HAP-1 (cell line): ENCODE data around the gene SLC25A30.
"Not testable (repeated sequence)": the region's sequence is repeated elsewhere in the genome, so short reads cannot be mapped to it uniquely, and the experiment has no call there.

ENCODE experiments used
- DNase-seq, 2 experiments: peaks; one replicate each; pipeline ENCODE4 v3.0.0-alpha.2; 2016 to 2020; ENCODE audit warnings: low spot score in 2 of 2
- H3K27me3 ChIP-seq: fragments of 250-450 bp; sonication (Bioruptor Pico); 2 replicates; pipeline ENCODE4 v1.5.1; 2020; ENCODE audit warnings: low read depth, mild to moderate bottlenecking, moderate library complexity
- H3K36me3 ChIP-seq: fragments of 250-450 bp; sonication (Bioruptor Pico); replicated peaks from 2 replicates; pipeline ENCODE4 v1.5.1; 2020; ENCODE audit warnings: mild to moderate bottlenecking
- H3K4me1 ChIP-seq: fragments of 250-450 bp; sonication (Bioruptor Pico); 2 replicates; pipeline ENCODE4 v1.5.1; 2020; ENCODE audit warnings: mild to moderate bottlenecking
- H3K4me3 ChIP-seq: fragments of 250-450 bp; sonication (Bioruptor Pico); 2 replicates; pipeline ENCODE4 v1.5.1; 2020; ENCODE audit warnings: mild to moderate bottlenecking, moderate library complexity
- H3K9me3 ChIP-seq: fragments of 250-450 bp; sonication (Bioruptor Pico); 2 replicates; pipeline ENCODE4 v1.5.1; 2020; ENCODE audit warnings: mild to moderate bottlenecking, moderate library complexity
- in situ Hi-C: fragments of 300-500 bp; cut with MboI; formaldehyde crosslinking; loops from 3 replicates; pipeline ENCODE4 v1.14.3; 2020; ENCODE audit warnings: low sequenced_read_pairs, inconsistent platforms, mixed read lengths

Gene SLC25A30

GRCh38 chr13:45377314-45377713 lies 40.9 kb downstream of the SLC25A30 start:
- H3K4me1 ChIP-seq, in situ Hi-C loops, DNase-seq, H3K4me3 ChIP-seq, H3K27me3 ChIP-seq, H3K9me3 ChIP-seq, H3K36me3 ChIP-seq: not testable (repeated sequence)

GRCh38 chr13:45376651-45377050 lies 41.5 kb downstream of the SLC25A30 start:
- H3K9me3 ChIP-seq, H3K4me3 ChIP-seq, DNase-seq, H3K36me3 ChIP-seq, H3K27me3 ChIP-seq, in situ Hi-C loops, H3K4me1 ChIP-seq: not testable (repeated sequence)

- DNase-seq, result no peak
These were observed 43.3 kb downstream of the SLC25A30 start for GRCh38 chr13:45374917-45375316.

GRCh38 chr13:45373162-45373547 lies 45.0 kb downstream of the SLC25A30 start:
- in situ Hi-C loops, result loop anchor here (25.0 kb wide), 1 partner anchor 114 kb away; no protein-coding TSS in a partner anchor

More at GRCh38 chr13:45374917-45375316, 43.3 kb downstream of the SLC25A30 start:
- Histone ChIP-seq H3K27me3 (no peaks in the 10 kb centered on the region), H3K4me3 (no peak overlapping the region), H3K4me1 (peaks cover 6% of the 10 kb centered on the region), H3K9me3 (no peaks in the 10 kb centered on the region), H3K36me3 (no peaks in the 10 kb centered on the region)
- in situ Hi-C loops, result loop anchor here (25.0 kb wide), 1 partner anchor 112 kb away; no protein-coding TSS in a partner anchor

GRCh38 chr13:45372189-45373161 lies 45.7 kb downstream of the SLC25A30 start:
- no peaks in the 10 kb centered on the region for H3K27me3 ChIP-seq
- no peaks in the 10 kb centered on the region for H3K9me3 ChIP-seq
- no peak overlapping the region for H3K4me3 ChIP-seq
- in situ Hi-C loops, result loop anchor here (25.0 kb wide), 1 partner anchor 115 kb away; no protein-coding TSS in a partner anchor
- peaks cover 6% of the 10 kb centered on the region for H3K4me1 ChIP-seq
- DNase-seq, result no peak
- H3K36me3 ChIP-seq, result no peaks in the 10 kb centered on the region

More at GRCh38 chr13:45373162-45373547, 45.0 kb downstream of the SLC25A30 start:
- peaks cover 6% of the 10 kb centered on the region for H3K4me1 ChIP-seq
- DNase-seq, result no peak
- H3K27me3 ChIP-seq, result no peaks in the 10 kb centered on the region
- H3K4me3 ChIP-seq, result no peak overlapping the region
- no peaks in the 10 kb centered on the region for H3K36me3 ChIP-seq
- no peaks in the 10 kb centered on the region for H3K9me3 ChIP-seq

GRCh38 chr13:45370922-45371406 lies 47.2 kb downstream of the SLC25A30 start:
- Histone ChIP-seq H3K4me3 (no peak overlapping the region), H3K36me3 (no peaks in the 10 kb centered on the region), H3K9me3 (no peaks in the 10 kb centered on the region), H3K27me3 (no peaks in the 10 kb centered on the region), H3K4me1 (peaks cover 6% of the 10 kb centered on the region)
- in situ Hi-C loops, result loop anchor here (25.0 kb wide), 1 partner anchor 116 kb away; no protein-coding TSS in a partner anchor
- peak; percentile 66 to 79 for DNase-seq

GRCh38 chr13:45369116-45369515 lies 49.1 kb downstream of the SLC25A30 start:
- Histone ChIP-seq H3K36me3 (no peaks in the 10 kb centered on the region), H3K4me3 (no peak overlapping the region), H3K9me3 (no peaks in the 10 kb centered on the region), H3K27me3 (no peaks in the 10 kb centered on the region), H3K4me1 (peaks cover 6% of the 10 kb centered on the region)
- in situ Hi-C loops, result loop anchor here (25.0 kb wide), 1 partner anchor 118 kb away; no protein-coding TSS in a partner anchor
- DNase-seq, result no peak

- no peaks in the 10 kb centered on the region for H3K9me3 ChIP-seq
- no peak for DNase-seq
- H3K27me3 ChIP-seq, result no peaks in the 10 kb centered on the region
- H3K4me3 ChIP-seq, result no peak overlapping the region
- H3K36me3 ChIP-seq, result no peaks in the 10 kb centered on the region
- in situ Hi-C loops, result loop anchor here (25.0 kb wide), 1 partner anchor 119 kb away; no protein-coding TSS in a partner anchor
- H3K4me1 ChIP-seq, result peaks cover 6% of the 10 kb centered on the region
These were observed 49.6 kb downstream of the SLC25A30 start for GRCh38 chr13:45368571-45368970.

- Histone ChIP-seq H3K4me1 (peaks cover 6% of the 10 kb centered on the region), H3K27me3 (no peaks in the 10 kb centered on the region), H3K36me3 (no peaks in the 10 kb centered on the region), H3K9me3 (no peaks in the 10 kb centered on the region), H3K4me3 (no peak overlapping the region)
- no peak for DNase-seq
- in situ Hi-C loops, result loop anchor here (25.0 kb wide), 1 partner anchor 119 kb away; no protein-coding TSS in a partner anchor
These were observed 50.2 kb downstream of the SLC25A30 start for GRCh38 chr13:45368005-45368404.

- DNase-seq, result peak; percentile 33 to 62
- no peaks in the 10 kb centered on the region for H3K36me3 ChIP-seq
- in situ Hi-C loops, result loop anchor here (25.0 kb wide), 1 partner anchor 120 kb away; no protein-coding TSS in a partner anchor
These were observed 50.8 kb downstream of the SLC25A30 start for GRCh38 chr13:45367358-45367757.

GRCh38 chr13:45365558-45365885 lies 52.7 kb downstream of the SLC25A30 start:
- H3K4me1 ChIP-seq, result no peaks in the 10 kb centered on the region
- no peak for DNase-seq
- no peaks in the 10 kb centered on the region for H3K36me3 ChIP-seq
- no peak overlapping the region for H3K4me3 ChIP-seq
- H3K27me3 ChIP-seq, result no peaks in the 10 kb centered on the region
- H3K9me3 ChIP-seq, result no peaks in the 10 kb centered on the region
- in situ Hi-C loops, result loop anchor here (25.0 kb wide), 1 partner anchor 122 kb away; no protein-coding TSS in a partner anchor

More at GRCh38 chr13:45367358-45367757, 50.8 kb downstream of the SLC25A30 start:
- H3K4me1 ChIP-seq, result peaks cover 6% of the 10 kb centered on the region
- H3K4me3 ChIP-seq, result no peak overlapping the region
- no peaks in the 10 kb centered on the region for H3K27me3 ChIP-seq
- no peaks in the 10 kb centered on the region for H3K9me3 ChIP-seq

- Histone ChIP-seq H3K27me3 (no peaks in the 10 kb centered on the region), H3K4me3 (no peak overlapping the region), H3K4me1 (no peaks in the 10 kb centered on the region), H3K36me3 (no peaks in the 10 kb centered on the region), H3K9me3 (no peaks in the 10 kb centered on the region)
- no peak for DNase-seq
- in situ Hi-C loops, result loop anchor here (25.0 kb wide), 1 partner anchor 122 kb away; no protein-coding TSS in a partner anchor
These were observed 53.2 kb downstream of the SLC25A30 start for GRCh38 chr13:45364876-45365557.

GRCh38 chr13:45362939-45363338 lies 55.2 kb downstream of the SLC25A30 start:
- Histone ChIP-seq H3K36me3 (no peaks in the 10 kb centered on the region), H3K9me3 (no peaks in the 10 kb centered on the region), H3K4me1 (no peaks in the 10 kb centered on the region), H3K27me3 (no peaks in the 10 kb centered on the region), H3K4me3 (no peak overlapping the region)
- in situ Hi-C loops, result loop anchor here (25.0 kb wide), 1 partner anchor 124 kb away; no protein-coding TSS in a partner anchor
- DNase-seq, result peak in 1 of 2 experiments; percentile 53
